ENCODE measurements around the gene LRATD1. TPM values are rescaled to one million over a fixed set of nuclear protein-coding genes. Genes with fewer than 3 reads are reported as not detected.
"Not testable (repeated sequence)": the region's sequence is repeated elsewhere in the genome, so short reads cannot be mapped to it uniquely, and the experiment has no call there.

LRATD1 gene
- total and polyA plus RNA-seq, 9 of the 15 experiments (the other 6 are each of a cell fraction or from before 2014, with no cell fraction given): 0.36 to 6.5 (median 2.8) TPM

DNA sequence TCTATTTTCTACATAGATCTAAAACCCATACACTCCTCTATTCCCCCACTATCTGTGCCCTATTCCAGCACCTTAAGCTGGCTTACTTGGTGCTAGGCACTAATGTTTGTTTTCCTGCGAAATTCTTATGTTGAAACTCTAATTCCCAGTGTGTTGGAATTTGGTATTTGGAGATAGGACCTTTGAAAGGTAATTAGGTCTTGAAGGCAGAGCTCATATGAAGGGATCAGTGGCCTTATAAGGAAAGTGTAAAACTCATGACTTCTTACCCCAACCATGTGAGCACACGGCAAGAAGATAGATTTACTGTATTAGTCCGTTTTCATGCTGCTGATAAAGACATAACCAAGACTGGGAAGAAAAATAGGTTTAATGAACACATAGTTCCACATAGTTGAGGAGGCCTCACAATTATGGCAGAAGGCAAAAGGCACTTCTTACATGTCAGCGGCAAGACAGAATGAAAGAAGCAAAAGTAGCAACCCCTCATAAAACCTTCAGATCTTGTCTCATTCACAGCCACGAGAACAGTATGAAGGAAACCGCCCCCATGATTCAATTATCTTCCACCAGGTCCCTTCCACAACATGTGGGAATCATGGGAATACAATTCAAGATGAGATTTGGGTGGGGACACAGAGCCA lies 10.5 kb upstream of the LRATD1 start:
- H3K27ac ChIP-seq (ENCODE audit: extremely low read depth, low read depth, low read length): no peak overlapping the region
- H3K9me1 ChIP-seq (ENCODE audit: control insufficient read depth, insufficient read depth, low read length): no peaks in the 10 kb centered on the region
- H3K4me1 ChIP-seq (replicated peaks in 1 of 2; ENCODE audit: control insufficient read depth in 2 of 2, insufficient read depth in 2 of 2, low read length in 2 of 2): no peaks in the 10 kb centered on the region
- no peak overlapping the region for H3K4me2 ChIP-seq (ENCODE audit: insufficient read depth, low read length)
- no peaks in the 10 kb centered on the region for H3K36me3 ChIP-seq (ENCODE audit: control insufficient read depth, insufficient read depth, low read length)
- no peak for ATAC-seq
- H3K9ac ChIP-seq (ENCODE audit: insufficient read depth in 1 of 2, low read depth in 2 of 2, low read length in 2 of 2): no peak overlapping the region
- CTCF ChIA-PET (ENCODE audit: low intra/inter-chr PET ratio): no interaction called here
- H3K9me3 ChIP-seq (replicated peaks; ENCODE audit: control insufficient read depth, insufficient read depth, low read depth, low read length): no peaks in the 10 kb centered on the region
- POLR2A ChIA-PET: no interaction called here
- in situ Hi-C loops (cut with MboI) (no loop called here), intact Hi-C loops (cut with micrococcal nuclease) (no loop called here)
- H3K27me3 ChIP-seq (ENCODE audit: control insufficient read depth in 2 of 2, insufficient read depth in 2 of 2, low read length in 2 of 2): no peaks in the 10 kb centered on the region
- 0% methylated on average over 6 of the region's 6 CpGs for WGBS (ENCODE audit: insufficient coverage, low coverage, missing lambda C conversion rate)
- BruUV-seq (replicated peaks): no TSS peak
- H3K79me2 ChIP-seq (ENCODE audit: control insufficient read depth, insufficient read depth, low read length): no peaks in the 10 kb centered on the region
- no peak for DNase-seq (ENCODE audit: extremely low read depth in 1 of 4, low spot score in 3 of 4)
- H4K20me1 ChIP-seq (replicated peaks; ENCODE audit: control insufficient read depth, insufficient read depth, low read length): no peaks in the 10 kb centered on the region
- H3K4me3 ChIP-seq: no peak overlapping the region
- H2AFZ ChIP-seq (ENCODE audit: low read depth, low read length): no peak overlapping the region
- no peak for TF ChIP-seq LEF1 (IDR thresholded peaks at IDR 0.05)
- no peak for TF ChIP-seq MCM7 (IDR thresholded peaks at IDR 0.05)
- TF ChIP-seq, protein P1, sequence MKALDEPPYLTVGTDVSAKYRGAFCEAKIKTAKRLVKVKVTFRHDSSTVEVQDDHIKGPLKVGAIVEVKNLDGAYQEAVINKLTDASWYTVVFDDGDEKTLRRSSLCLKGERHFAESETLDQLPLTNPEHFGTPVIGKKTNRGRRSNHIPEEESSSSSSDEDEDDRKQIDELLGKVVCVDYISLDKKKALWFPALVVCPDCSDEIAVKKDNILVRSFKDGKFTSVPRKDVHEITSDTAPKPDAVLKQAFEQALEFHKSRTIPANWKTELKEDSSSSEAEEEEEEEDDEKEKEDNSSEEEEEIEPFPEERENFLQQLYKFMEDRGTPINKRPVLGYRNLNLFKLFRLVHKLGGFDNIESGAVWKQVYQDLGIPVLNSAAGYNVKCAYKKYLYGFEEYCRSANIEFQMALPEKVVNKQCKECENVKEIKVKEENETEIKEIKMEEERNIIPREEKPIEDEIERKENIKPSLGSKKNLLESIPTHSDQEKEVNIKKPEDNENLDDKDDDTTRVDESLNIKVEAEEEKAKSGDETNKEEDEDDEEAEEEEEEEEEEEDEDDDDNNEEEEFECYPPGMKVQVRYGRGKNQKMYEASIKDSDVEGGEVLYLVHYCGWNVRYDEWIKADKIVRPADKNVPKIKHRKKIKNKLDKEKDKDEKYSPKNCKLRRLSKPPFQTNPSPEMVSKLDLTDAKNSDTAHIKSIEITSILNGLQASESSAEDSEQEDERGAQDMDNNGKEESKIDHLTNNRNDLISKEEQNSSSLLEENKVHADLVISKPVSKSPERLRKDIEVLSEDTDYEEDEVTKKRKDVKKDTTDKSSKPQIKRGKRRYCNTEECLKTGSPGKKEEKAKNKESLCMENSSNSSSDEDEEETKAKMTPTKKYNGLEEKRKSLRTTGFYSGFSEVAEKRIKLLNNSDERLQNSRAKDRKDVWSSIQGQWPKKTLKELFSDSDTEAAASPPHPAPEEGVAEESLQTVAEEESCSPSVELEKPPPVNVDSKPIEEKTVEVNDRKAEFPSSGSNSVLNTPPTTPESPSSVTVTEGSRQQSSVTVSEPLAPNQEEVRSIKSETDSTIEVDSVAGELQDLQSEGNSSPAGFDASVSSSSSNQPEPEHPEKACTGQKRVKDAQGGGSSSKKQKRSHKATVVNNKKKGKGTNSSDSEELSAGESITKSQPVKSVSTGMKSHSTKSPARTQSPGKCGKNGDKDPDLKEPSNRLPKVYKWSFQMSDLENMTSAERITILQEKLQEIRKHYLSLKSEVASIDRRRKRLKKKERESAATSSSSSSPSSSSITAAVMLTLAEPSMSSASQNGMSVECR (CRISPR knock-in tag; IDR thresholded peaks at IDR 0.05): no peak
- TF ChIP-seq ZNF174 (CRISPR knock-in tag; IDR thresholded peaks at IDR 0.05): no peak
- TF ChIP-seq MTF1 (CRISPR knock-in tag; IDR thresholded peaks at IDR 0.05; ENCODE audit: borderline replicate concordance): no peak
- no peak for TF ChIP-seq ZNF146 (CRISPR knock-in tag; IDR thresholded peaks at IDR 0.05; ENCODE audit: unreplicated experiment)
- TF ChIP-seq ZBTB43 (CRISPR knock-in tag; IDR thresholded peaks at IDR 0.05): no peak
- FAIRE-seq: no peak

- H2AFZ ChIP-seq (ENCODE audit: low read depth, low read length); CTCF ChIA-PET (ENCODE audit: low intra/inter-chr PET ratio); H3K4me3 ChIP-seq; H3K4me2 ChIP-seq (ENCODE audit: insufficient read depth, low read length); intact Hi-C loops (cut with micrococcal nuclease); H3K27me3 ChIP-seq (ENCODE audit: control insufficient read depth in 2 of 2, insufficient read depth in 2 of 2, low read length in 2 of 2); H3K36me3 ChIP-seq (ENCODE audit: control insufficient read depth, insufficient read depth, low read length); H3K9me3 ChIP-seq (replicated peaks; ENCODE audit: control insufficient read depth, insufficient read depth, low read depth, low read length); H4K20me1 ChIP-seq (replicated peaks; ENCODE audit: control insufficient read depth, insufficient read depth, low read length); ATAC-seq; BruUV-seq (replicated peaks); FAIRE-seq; in situ Hi-C loops (cut with MboI); DNase-seq (ENCODE audit: extremely low read depth in 1 of 4, low spot score in 3 of 4); H3K4me1 ChIP-seq (replicated peaks in 1 of 2; ENCODE audit: control insufficient read depth in 2 of 2, insufficient read depth in 2 of 2, low read length in 2 of 2); H3K79me2 ChIP-seq (ENCODE audit: control insufficient read depth, insufficient read depth, low read length); H3K27ac ChIP-seq (ENCODE audit: extremely low read depth, low read depth, low read length); POLR2A ChIA-PET; H3K9me1 ChIP-seq (ENCODE audit: control insufficient read depth, insufficient read depth, low read length); H3K9ac ChIP-seq (ENCODE audit: insufficient read depth in 1 of 2, low read depth in 2 of 2, low read length in 2 of 2): not testable (repeated sequence)
- WGBS (ENCODE audit: insufficient coverage, low coverage, missing lambda C conversion rate): 2% methylated on average over 3 of the region's 3 CpGs
Measured at GRCh38 chr2:14622550-14622939, 10.0 kb upstream of the LRATD1 start.

Measured in K562 (cell line).